WI38 (cell line): ENCODE measurements around the gene NMNAT1.

ENCODE experiments used
- H3K4me3 ChIP-seq: 2 replicates; pipeline ENCODE4 v1.5.1; 2011; ENCODE audit warnings: low read depth, mild to moderate bottlenecking, control low read depth, low read length
- CTCF ChIP-seq: IDR thresholded peaks from 2 replicates; pipeline ENCODE4 v1.5.1; 2012; ENCODE audit warnings: low read depth, mild to moderate bottlenecking, control low read depth, low read length

NMNAT1 gene

GRCh38 chr1:9922342-9922741 is 20.9 kb upstream of the NMNAT1 start:
- no peak overlapping the region for H3K4me3 ChIP-seq
- no peak for TF ChIP-seq CTCF

GRCh38 chr1:9927259-9927658 is 16.0 kb upstream of the NMNAT1 start:
- TF ChIP-seq CTCF, result no peak
- no peak overlapping the region for H3K4me3 ChIP-seq

DNA sequence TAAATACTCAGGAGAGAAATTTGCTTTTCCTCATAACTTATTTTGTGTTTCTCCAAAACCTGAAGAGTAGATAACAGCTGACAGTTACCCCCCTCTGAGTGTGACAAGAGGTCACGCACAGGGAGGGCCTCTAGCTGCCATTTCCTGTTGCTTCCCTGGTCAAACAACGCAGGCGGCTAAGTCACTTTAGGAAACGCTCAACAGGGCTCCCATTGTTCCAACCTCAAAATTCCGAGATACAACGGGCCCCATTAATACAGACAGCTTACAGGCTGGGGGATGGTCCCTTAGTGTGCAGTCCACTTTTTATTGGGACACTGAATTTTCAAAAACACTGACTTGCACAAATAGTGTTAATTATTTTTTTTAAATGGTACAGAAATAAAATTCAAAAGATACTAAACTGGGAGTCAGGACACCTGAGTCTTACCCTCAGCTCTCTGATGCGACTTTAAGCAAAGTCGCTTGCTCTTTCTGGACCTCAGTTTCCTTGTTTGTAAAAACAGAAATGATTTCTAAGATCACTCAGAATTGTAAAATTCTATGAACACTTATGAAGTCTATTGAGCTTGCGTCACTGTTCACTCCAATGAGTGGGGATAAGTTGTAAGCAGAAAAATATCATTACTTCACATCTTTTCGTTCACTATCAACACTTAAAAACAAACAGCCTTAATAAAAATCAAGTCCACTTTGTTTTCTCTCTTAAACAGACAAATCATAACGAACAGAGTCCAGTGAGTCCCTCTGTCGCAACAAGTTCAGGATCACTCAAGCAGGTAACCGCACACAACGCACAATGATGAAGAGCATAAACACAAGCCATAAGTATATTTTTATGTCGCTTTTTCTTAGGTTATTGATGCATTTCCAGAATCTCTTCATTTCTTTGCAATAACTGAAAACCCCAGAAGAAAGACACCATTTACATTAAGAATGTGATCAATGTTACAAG is 13.6 kb upstream of the NMNAT1 start:
- no peak for TF ChIP-seq CTCF
- no peak overlapping the region for H3K4me3 ChIP-seq

- peak; percentile 32; the same call in 1 of the 2 replicates for TF ChIP-seq CTCF
- H3K4me3 ChIP-seq, result peak overlapping the region; percentile 81
These were observed 806 bp upstream of the NMNAT1 start for GRCh38 chr1:9942399-9942938.

DNA sequence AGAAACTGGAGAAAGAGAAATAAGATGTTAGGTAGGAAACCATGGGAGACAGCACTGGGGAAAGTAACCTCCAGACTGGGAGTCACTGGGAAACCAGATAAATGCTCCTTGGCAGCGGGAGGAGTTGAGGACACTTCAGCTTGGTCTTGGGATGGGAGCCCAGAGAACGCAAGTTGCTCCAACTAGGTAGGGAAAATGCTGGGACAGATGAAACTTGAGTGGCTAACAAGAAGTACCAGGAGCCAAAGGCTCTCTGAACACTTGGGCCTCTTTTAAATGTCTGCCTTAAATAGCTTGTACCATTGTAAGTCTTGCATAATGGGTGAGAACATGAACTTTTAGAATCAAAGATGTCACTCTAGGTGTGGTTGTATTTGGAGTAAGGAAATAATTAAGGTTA is 3.0 kb downstream of the NMNAT1 start:
- no peak overlapping the region for H3K4me3 ChIP-seq
- no peak for TF ChIP-seq CTCF

- H3K4me3 ChIP-seq, result no peak overlapping the region
These were observed 14.5 kb downstream of the NMNAT1 start for GRCh38 chr1:9957726-9958125.

More at GRCh38 chr1:9957726-9958125, 14.5 kb downstream of the NMNAT1 start:
- no peak for TF ChIP-seq CTCF
